HG02678 (cell line): Measurements from ENCODE around the gene RNLS.

Source experiments
- ATAC-seq: cut with Tn5 transposase; IDR thresholded peaks from one replicate; pipeline ENCODE4 v1.9.1; 2021; ENCODE audit warnings: mild to moderate bottlenecking, moderate library complexity; ENCODE audit not compliant: unreplicated experiment

Gene RNLS

DNA sequence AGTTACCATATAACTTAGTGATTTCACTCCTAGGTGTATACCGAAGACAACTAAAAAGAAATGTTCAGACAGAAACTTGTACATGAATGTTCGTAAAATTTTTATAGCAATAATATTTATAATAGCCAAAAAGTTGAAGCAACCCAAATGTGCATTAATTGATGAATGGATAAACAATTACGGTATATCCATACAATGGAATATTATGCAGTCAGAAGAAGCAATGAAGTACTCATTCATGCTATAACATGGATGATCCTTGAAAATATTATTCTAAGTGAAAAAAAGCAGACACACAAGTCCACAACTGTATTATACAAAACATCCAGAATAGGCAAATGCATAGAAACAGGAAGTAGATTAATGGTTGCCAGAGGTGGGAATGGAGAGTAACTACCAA, 183.9 kb downstream of the RNLS start:
- no peak for ATAC-seq

GRCh38 chr10:88395677-88396076, 187.4 kb downstream of the RNLS start:
- no peak for ATAC-seq

DNA sequence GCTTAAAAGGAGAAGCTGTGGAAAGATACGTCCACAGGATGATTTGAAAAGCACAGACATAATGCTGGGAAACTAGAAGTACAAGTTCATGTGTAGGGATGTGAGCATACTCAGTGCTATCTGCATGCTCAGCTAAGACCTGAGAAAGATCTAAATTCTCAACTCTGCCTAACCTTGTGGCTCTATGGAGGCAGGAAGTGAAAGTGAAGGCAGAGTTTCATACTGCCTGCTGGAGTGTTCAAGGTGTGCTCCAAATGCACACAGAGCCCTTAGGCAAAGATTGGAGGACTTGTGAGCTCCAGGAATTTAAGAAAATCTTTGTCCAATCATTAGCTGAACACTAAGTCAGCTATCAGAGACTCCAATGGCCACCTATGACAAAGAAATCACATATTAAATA, 190.9 kb downstream of the RNLS start:
- ATAC-seq, result peak; percentile 88

GRCh38 chr10:88390041-88390440, 193.1 kb downstream of the RNLS start:
- no peak for ATAC-seq

GRCh38 chr10:88389456-88389855, 193.7 kb downstream of the RNLS start:
- no peak for ATAC-seq

- no peak for ATAC-seq
Measured at GRCh38 chr10:88388324-88388723, 194.8 kb downstream of the RNLS start.

GRCh38 chr10:88386821-88387773, 196.0 kb downstream of the RNLS start:
- peak; percentile 43 for ATAC-seq

DNA sequence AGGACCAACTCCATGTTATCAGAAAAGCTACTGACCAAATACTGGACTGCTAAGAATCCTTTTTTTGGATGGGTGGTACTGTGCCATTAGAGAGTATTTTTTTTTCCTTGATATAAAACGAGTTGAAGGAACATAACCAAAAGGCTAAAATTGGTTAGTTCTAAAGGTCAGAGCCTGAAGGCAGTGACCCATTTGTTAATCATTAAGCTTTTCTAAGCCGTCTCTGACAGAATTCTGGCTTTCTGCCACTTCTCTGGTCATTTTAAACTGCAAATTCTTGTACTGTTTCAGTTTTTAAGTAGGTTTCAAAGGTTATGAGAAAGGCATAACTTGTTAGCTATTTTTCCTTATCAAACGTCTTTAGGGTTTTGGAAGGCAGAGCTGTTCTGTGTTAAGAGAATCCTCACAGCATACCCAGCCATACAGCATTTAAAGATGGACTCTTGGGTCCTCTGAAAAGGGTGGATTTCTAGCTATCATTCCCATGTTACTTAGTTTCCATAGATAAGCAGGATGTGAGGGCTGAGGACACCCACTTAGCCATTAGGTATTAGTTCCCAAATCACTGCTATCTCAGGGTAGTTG, 196.8 kb downstream of the RNLS start:
- ATAC-seq, result peak; percentile 42

GRCh38 chr10:88385601-88386203, 197.4 kb downstream of the RNLS start:
- peak; percentile 75 for ATAC-seq

DNA sequence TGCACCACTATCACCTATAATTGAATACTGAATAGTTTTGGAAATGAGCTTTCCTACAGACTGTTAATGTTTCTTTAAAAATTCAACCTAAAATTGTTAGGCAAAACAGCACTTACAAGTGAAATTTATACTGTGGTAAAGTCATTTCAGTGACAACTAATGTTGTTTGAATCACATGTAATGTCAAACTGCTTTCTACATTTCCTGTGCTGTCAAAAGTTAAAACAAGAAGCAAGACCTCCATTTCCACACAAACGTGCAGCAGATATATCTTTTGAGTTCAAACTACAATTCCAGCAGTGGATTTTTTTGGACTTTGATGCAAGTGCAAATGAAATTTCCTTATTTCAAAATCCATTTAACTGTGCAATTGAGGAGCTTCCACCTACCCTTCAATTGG, 199.8 kb downstream of the RNLS start:
- ATAC-seq, result no peak

DNA sequence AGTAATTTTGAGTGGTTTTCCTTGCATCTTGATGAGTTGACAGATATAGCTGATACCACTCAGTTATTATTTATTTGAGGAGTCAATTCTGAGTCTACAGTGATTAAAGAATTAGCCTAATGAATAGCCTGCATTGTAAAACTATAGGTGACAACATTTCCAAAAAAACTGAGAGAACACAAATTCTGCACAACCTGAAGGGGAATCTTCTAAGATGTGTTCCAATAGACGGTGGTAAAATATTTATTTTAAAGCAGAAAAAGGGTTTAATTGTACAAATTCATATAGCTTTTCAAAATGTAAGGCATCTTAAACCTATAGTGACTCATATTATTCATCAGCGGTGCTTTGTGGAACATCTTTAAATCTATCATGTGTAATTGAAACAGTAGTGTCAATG, 200.4 kb downstream of the RNLS start:
- ATAC-seq, result no peak

DNA sequence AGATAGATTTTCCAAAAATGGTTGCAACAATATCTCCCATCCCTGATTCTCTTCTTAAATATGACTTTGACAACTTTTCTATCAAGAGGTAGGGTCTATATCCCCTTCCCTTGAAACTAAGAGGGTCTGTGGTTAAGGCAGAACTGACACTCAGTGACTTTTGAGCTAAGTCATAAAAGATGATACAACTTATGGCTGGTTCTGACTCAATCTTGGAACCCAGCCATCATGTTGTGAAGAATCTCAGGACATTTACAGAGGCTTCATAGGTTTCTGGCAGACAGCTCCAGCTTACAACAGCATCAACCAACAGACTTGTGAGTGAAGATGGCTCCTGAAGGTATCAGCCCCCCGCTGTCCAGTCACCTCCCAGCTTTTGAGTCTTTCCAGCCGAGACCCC, 203.5 kb downstream of the RNLS start:
- ATAC-seq, result no peak

- ATAC-seq, result no peak
Measured at GRCh38 chr10:88377510-88377909, 205.6 kb downstream of the RNLS start.

DNA sequence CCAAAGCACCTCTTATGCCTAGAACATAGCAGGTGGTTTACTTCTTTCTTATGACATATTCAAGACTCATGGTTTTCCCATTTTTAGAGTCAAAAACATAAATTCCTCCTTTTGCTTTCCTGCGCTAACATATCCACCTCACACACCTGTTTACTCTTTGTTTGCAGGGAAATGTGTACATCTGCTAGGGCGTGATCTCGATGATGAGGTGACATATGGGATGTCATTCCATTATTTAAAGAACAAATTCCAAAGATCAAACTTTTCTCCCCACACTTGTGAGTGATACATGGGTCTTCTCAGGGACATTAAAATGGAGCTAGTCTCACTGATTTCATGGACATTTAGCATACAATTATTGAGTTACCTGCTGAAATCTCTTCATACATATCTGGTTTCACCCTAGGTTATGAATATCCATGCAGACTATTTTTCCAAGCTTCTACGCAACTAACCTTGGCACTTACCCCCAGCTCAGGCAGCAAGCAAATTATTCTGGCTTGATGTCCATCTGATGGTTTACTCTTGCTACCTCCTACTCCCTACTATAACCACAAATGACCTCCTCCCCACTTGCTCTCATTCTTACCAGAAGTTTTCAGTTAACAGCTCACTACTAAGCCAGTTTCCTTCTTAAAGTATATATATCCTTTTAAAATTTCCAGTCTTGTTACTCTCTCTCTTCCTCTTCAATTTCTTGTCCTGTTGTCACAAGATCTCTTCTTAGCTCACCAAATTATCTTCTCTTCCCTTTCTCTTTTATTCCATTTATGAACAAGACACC, 208.5 kb downstream of the RNLS start:
- no peak for ATAC-seq

- ATAC-seq, result no peak
Measured at GRCh38 chr10:88372881-88373592, 210.1 kb downstream of the RNLS start.

DNA sequence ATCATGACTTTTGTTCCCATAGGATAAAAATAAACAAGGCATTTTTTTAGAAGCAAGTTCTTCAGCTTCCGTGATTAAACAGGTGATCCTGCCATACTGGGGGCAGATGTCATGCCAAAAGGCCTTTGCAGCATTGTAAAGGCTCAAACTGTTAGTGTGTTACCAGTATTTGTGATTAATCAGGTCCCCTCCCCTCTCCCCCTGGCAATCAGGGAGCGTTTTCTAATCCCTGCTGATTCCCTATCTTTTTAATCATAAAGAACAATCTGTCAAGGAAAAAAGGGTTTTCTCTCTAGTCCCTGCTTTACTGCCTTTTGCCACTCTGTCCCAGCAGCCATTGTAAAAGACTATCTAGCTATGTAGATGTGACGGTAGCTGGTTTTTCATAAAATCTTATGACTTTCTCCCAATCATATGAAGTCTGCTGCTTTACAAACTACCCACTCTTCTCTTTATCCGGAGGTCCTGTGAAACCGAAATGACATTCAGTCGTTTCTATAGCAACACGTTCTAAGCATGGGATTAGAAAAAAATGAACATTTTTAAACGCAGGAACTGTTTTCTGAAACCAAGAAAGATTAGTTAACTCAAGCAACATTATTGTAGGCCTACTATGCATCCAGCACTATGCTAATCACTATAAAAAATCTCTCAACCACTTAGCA, 210.9 kb downstream of the RNLS start:
- ATAC-seq, result no peak

- no peak for ATAC-seq
Measured at GRCh38 chr10:88370713-88371112, 212.4 kb downstream of the RNLS start.

- ATAC-seq, result no peak
Measured at GRCh38 chr10:88366772-88367171, 216.3 kb downstream of the RNLS start.

- no peak for ATAC-seq
Measured at GRCh38 chr10:88361995-88362807, 220.9 kb downstream of the RNLS start.
